ENCODE results near the gene MYO1C.
"Not testable (repeated sequence)": the region's sequence is repeated elsewhere in the genome, so short reads cannot be mapped to it uniquely, and the experiment has no call there.

MYO1C gene

DNA sequence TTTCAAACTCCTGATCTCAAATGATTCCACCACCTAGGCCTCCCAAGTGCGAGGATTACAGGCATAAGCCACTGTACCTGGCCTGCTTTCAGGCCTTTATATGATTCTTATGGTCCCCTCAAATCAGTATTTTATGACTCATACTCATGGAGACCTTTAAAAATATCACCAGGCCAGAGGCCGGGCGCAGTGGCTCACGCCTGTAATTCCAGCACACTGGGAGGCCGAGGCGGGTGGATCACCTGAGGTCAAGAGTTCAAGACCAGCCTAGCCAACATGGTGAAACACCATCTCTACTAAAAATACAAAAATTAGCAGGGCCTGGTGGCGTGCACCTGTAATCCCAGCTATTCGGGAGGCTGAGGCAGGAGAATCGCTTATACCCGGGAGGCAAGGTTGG lies 74.0 kb downstream of the MYO1C start:
- not testable (repeated sequence) for DNase-seq

DNA sequence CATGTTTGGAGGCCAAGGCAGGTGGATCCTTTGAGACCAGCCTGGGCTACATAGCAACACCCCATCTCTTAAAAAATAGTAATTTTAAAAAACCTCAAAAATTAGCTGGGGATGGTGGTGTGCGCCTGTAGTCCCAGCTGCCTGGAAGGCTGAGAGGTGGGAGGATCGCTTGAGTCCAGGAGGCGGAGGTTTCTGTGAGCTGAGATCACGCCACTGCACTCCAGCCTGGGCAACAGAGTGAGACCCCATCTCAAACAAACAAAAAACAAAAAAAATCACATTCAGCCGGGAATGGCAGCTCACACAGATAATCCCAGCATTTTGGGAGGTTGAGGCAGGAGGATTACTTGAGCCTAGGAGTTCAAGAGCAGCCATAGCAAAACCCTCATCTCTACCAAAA lies 76.1 kb downstream of the MYO1C start:
- DNase-seq = no peak

DNA sequence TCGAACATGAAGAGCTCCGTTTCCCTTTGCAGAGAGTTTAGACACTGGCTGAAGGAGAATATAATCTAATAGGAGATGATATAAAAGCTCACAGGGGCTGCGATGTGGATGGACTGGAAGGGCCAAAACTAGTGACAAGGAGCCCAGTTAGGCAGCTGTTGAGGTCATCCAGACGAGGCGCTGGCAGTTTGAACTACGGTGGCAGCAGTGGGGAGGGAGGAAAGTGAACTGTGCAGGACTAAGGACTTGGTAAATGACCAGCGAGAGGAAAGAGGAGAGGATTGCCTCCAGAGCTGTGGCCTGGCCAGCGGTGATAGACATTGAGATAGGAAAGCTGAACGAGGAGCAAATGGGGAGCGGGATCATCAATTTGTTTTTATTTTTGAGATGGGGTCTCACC lies 77.9 kb downstream of the MYO1C start:
- DNase-seq = no peak
